Astrocyte (in vitro differentiated cells and primary cell): ENCODE measurements around the gene ZNF2.

Source experiments
- EZH2 ChIP-seq: IDR thresholded peaks from 2 replicates; pipeline ENCODE4 v1.6.1; 2012; ENCODE audit warnings: mild to moderate bottlenecking, low read length, inconsistent platforms; ENCODE audit not compliant: insufficient read depth
- TF ChIP-seq, protein P1 (sequence below): IDR thresholded peaks from 2 replicates; pipeline ENCODE4 v1.5.1; 2011; ENCODE audit warnings: low read depth, mild to moderate bottlenecking, inconsistent platforms, low read length, moderate library complexity; ENCODE audit not compliant: insufficient read depth

DNA sequence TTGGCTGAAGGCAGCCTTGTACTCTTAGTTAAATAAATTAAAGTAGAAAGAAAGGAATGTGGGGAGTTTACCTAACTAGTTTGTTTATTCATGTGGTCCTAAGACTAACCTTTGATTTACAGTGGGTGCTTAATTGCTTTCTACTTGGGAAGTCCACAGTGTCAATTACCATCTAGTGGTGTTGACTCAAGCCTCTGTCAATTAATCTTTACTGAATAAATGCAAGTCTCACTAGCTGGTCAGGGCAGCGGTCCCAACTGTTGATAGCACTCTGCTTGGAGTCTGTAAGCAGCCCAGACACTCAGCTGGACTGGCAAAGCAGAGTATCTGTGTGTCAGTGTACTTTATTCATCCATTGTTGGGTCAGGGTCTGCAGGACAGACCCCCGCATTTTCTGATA, 21.8 kb upstream of the ZNF2 start:
- TF ChIP-seq, protein P1, sequence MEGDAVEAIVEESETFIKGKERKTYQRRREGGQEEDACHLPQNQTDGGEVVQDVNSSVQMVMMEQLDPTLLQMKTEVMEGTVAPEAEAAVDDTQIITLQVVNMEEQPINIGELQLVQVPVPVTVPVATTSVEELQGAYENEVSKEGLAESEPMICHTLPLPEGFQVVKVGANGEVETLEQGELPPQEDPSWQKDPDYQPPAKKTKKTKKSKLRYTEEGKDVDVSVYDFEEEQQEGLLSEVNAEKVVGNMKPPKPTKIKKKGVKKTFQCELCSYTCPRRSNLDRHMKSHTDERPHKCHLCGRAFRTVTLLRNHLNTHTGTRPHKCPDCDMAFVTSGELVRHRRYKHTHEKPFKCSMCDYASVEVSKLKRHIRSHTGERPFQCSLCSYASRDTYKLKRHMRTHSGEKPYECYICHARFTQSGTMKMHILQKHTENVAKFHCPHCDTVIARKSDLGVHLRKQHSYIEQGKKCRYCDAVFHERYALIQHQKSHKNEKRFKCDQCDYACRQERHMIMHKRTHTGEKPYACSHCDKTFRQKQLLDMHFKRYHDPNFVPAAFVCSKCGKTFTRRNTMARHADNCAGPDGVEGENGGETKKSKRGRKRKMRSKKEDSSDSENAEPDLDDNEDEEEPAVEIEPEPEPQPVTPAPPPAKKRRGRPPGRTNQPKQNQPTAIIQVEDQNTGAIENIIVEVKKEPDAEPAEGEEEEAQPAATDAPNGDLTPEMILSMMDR, result no peak
- no peak for TF ChIP-seq EZH2
